HG03460 (cell line): ENCODE results near the gene FLT4.
"Not testable (repeated sequence)": the region's sequence is repeated elsewhere in the genome, so short reads cannot be mapped to it uniquely, and the experiment has no call there.

Experiments used
- ATAC-seq: cut with Tn5 transposase; IDR thresholded peaks from one replicate; pipeline ENCODE4 v1.9.1; 2021; ENCODE audit not compliant: unreplicated experiment

Gene FLT4

GRCh38 chr5:180670586-180671359 lies 21.4 kb upstream of the FLT4 start:
- ATAC-seq = no peak

- ATAC-seq = no peak
Observed at GRCh38 chr5:180670157-180670556, 20.8 kb upstream of the FLT4 start.

GRCh38 chr5:180669661-180670060 lies 20.3 kb upstream of the FLT4 start:
- ATAC-seq = no peak

GRCh38 chr5:180668835-180669596 lies 19.6 kb upstream of the FLT4 start:
- ATAC-seq = no peak

GRCh38 chr5:180666812-180667211 lies 17.4 kb upstream of the FLT4 start:
- ATAC-seq = no peak

- ATAC-seq = no peak
Observed at GRCh38 chr5:180665682-180666404, 16.4 kb upstream of the FLT4 start.

GRCh38 chr5:180658774-180659564 lies 9.6 kb upstream of the FLT4 start:
- no peak for ATAC-seq

- ATAC-seq = not testable (repeated sequence)
Observed at GRCh38 chr5:180655243-180655642, 5.8 kb upstream of the FLT4 start.

GRCh38 chr5:180652771-180653170 lies 3.4 kb upstream of the FLT4 start:
- no peak for ATAC-seq

- ATAC-seq = no peak
Observed at GRCh38 chr5:180652346-180652745, 2.9 kb upstream of the FLT4 start.

GRCh38 chr5:180648658-180649296 lies 623 bp downstream of the FLT4 start:
- ATAC-seq = no peak

- ATAC-seq = no peak
Observed at GRCh38 chr5:180647941-180648500, 1.4 kb downstream of the FLT4 start.

- no peak for ATAC-seq
Observed at GRCh38 chr5:180647465-180647864, 1.9 kb downstream of the FLT4 start.

- ATAC-seq = no peak
Observed at GRCh38 chr5:180646963-180647305, 2.5 kb downstream of the FLT4 start.

- ATAC-seq = no peak
Observed at GRCh38 chr5:180646289-180646962, 3.0 kb downstream of the FLT4 start.

GRCh38 chr5:180645274-180646204 lies 3.9 kb downstream of the FLT4 start:
- ATAC-seq = no peak

- ATAC-seq = no peak
Observed at GRCh38 chr5:180644825-180645273, 4.6 kb downstream of the FLT4 start.

GRCh38 chr5:180644129-180644824 lies 5.1 kb downstream of the FLT4 start:
- no peak for ATAC-seq
